Activated CD8-positive, alpha-beta memory T cell treated with anti-CD3 and anti-CD28 coated beads, Interleukin-2, amount 50 U/mL, for 1 hour (primary cell): Measurements from ENCODE around the gene BCAS1.

Source experiments
- DNase-seq: peaks from one replicate; pipeline ENCODE4 v3.0.0-alpha.2; 2020; ENCODE audit errors: extremely low read depth

BCAS1 gene

GRCh38 chr20:54070187-54070987 is at the start of gene BCAS1:
Gene BCAS1 (minus strand): TSS chr20:54070594. CDS start chr20:54058718, 11,876 bp downstream.
- no peak for DNase-seq

- no peak for DNase-seq
Observed at GRCh38 chr20:54119744-54120143, 49.4 kb upstream of the BCAS1 start.

GRCh38 chr20:54118220-54119001 is 48.0 kb upstream of the BCAS1 start:
- DNase-seq = no peak

- DNase-seq = no peak
Observed at GRCh38 chr20:54116550-54117235, 46.3 kb upstream of the BCAS1 start.

GRCh38 chr20:54115172-54115854 is 44.9 kb upstream of the BCAS1 start:
- no peak for DNase-seq

- DNase-seq = no peak
Observed at GRCh38 chr20:54114109-54114508, 43.7 kb upstream of the BCAS1 start.

- no peak for DNase-seq
Observed at GRCh38 chr20:54113566-54113965, 43.2 kb upstream of the BCAS1 start.

GRCh38 chr20:54112221-54112884 is 42.0 kb upstream of the BCAS1 start:
- DNase-seq = no peak

GRCh38 chr20:54111460-54111859 is 41.1 kb upstream of the BCAS1 start:
- DNase-seq = no peak

GRCh38 chr20:54110457-54110856 is 40.1 kb upstream of the BCAS1 start:
- no peak for DNase-seq

GRCh38 chr20:54110041-54110440 is 39.6 kb upstream of the BCAS1 start:
- no peak for DNase-seq

GRCh38 chr20:54108817-54109216 is 38.4 kb upstream of the BCAS1 start:
- no peak for DNase-seq

GRCh38 chr20:54108326-54108642 is 37.9 kb upstream of the BCAS1 start:
- no peak for DNase-seq

- DNase-seq = no peak
Observed at GRCh38 chr20:54107600-54108325, 37.4 kb upstream of the BCAS1 start.

GRCh38 chr20:54107181-54107580 is 36.8 kb upstream of the BCAS1 start:
- no peak for DNase-seq

- DNase-seq = no peak
Observed at GRCh38 chr20:54106162-54106561, 35.8 kb upstream of the BCAS1 start.

- no peak for DNase-seq
Observed at GRCh38 chr20:54105653-54106052, 35.3 kb upstream of the BCAS1 start.

GRCh38 chr20:54104781-54105180 is 34.4 kb upstream of the BCAS1 start:
- DNase-seq = no peak

GRCh38 chr20:54103762-54104600 is 33.6 kb upstream of the BCAS1 start:
- no peak for DNase-seq
